ENCODE measurements around the gene DCLK1.

- TF ChIP-seq CTCF (IDR thresholded peaks at IDR 0.05) (no peak), POLR2A (IDR thresholded peaks at IDR 0.05) (no peak)
Observed at GRCh38 chr13:35804901-35805300, 326.3 kb downstream of the DCLK1 start.
